Measurements from ENCODE around the gene PITPNM1.
"Not testable (repeated sequence)": the region's sequence is repeated elsewhere in the genome, so short reads cannot be mapped to it uniquely, and the experiment has no call there.

PITPNM1 gene

DNA sequence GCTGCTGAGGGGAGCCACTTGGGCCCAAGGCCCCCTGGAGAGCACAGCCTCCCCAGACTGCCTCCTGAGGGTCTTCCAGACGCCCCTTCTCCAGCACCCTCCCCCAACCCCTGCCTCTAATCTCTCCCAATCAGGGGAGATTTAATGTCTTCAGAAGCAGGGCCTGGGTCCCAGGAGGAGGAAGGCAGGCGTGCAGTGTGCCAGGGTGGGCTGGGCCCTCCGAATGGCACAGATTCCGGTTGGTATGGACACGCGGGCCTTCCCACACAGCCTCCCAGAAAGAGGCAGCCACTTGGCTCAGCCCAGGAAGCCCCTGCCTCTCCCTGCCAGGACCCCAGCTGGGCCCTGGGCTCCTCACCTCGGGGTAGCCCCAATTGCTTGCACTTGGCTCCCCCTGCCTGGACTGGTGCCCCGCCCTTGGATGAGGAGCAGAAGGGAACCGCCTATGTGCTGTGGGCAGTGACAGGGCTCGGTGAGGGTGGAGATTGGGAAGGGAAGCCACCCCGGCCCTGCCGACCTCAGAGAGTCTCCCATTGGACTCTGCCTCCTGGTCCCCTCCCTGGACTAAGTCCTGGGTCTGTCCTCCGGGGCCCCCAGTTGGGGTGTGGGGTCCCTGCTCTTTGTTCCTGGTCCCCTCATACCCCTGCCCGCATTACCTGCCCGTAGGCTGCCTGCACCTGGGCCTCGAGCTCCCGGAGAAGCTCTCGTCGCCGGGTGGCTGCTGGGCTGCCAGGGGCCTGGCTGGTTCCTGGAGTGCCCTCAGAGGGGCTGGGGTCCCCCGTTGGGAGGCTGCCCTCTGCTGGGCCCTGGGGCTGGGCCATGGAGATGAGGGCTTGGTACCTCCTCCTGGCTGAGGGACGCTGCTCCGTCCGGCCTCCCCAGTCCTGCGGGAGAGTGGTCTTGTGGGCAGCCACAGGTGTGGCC is 18.7 kb upstream of the PITPNM1 start:
- in situ Hi-C loops (cut with HindIII; ENCODE audit: low sequenced_read_pairs), result no loop called here

DNA sequence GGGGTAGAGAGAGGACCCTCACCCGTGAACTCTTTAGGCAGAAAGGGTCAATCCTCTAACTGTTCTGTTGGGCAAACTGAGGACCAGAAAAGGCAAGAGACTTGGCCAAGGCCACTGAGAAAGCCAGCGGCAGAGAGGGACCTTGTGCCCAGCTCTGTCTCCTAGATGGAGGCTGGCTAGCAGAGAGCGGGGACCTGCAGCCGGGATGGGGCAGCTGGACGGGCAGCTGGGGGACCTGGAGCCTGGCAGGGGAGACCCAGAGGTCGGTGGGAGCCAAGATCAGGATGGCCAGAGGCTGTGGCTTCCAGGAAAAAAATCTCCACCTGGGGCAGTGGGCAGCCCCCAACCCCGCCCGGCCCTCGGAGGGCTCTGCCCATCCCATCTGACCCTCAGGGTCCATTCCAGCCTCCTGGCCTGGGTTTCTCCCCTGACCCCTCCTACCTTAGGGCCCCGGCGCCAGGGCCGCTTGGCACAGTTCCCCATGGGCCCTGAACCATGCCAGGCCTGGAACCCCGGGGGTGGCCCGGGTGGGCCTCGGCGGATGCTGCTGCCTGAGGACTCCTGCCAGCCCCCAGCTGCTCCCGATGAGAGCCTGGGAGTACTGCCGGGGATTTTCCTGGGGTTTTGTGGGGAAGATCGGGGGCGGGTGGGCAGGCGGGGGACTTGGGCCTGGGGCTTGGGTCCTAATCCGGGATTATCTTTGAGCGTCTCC is 17.8 kb upstream of the PITPNM1 start, which contains the start of gene CABP2:
TSS of gene CABP2 (minus strand) at position 603 of the 712 bp plus-strand sequence. CDS start at position 483, 120 bp downstream.
- in situ Hi-C loops (cut with HindIII; ENCODE audit: low sequenced_read_pairs), result no loop called here

DNA sequence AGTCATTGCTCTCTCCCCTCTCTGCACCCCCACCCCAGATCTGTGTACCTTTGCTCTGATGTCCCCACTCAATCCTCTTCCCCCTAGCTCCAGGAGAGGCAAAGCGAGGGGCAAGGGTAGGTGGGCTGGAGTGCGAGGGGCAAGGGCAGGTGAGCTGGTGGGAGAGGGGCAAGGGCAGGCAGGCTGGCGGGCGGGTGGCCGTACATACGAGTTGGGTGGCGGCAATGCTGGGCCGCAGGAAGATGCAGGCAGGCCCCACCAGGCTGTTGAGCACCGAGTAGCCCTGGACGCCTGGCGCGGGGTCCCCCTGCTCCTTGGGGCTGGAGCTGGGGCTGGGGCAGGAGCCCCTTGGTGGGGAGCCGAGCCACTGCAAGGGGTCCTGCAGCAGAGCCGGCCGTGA is 17.2 kb upstream of the PITPNM1 start:
- in situ Hi-C loops (cut with HindIII; ENCODE audit: low sequenced_read_pairs), result no loop called here

DNA sequence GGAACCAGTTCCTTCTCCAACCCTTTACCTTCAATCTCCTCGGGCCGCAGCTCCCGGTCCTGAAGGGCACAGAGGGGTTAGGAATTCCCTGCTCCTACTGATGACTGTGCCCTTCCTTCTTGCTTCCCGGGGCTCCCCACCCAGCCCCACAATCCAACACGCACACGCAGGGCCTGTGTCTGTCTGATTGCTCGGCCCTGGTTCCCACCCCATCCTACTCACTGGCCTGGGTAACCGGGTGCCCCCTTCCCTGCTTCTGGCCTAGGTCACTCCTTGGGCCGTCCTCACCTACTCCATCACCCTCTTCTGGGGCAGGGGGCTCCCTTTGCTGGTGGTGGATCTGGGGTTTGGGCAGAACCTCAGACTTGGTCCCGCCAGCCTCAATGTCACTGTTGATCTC is 16.8 kb upstream of the PITPNM1 start:
- in situ Hi-C loops (cut with HindIII; ENCODE audit: low sequenced_read_pairs), result no loop called here

DNA sequence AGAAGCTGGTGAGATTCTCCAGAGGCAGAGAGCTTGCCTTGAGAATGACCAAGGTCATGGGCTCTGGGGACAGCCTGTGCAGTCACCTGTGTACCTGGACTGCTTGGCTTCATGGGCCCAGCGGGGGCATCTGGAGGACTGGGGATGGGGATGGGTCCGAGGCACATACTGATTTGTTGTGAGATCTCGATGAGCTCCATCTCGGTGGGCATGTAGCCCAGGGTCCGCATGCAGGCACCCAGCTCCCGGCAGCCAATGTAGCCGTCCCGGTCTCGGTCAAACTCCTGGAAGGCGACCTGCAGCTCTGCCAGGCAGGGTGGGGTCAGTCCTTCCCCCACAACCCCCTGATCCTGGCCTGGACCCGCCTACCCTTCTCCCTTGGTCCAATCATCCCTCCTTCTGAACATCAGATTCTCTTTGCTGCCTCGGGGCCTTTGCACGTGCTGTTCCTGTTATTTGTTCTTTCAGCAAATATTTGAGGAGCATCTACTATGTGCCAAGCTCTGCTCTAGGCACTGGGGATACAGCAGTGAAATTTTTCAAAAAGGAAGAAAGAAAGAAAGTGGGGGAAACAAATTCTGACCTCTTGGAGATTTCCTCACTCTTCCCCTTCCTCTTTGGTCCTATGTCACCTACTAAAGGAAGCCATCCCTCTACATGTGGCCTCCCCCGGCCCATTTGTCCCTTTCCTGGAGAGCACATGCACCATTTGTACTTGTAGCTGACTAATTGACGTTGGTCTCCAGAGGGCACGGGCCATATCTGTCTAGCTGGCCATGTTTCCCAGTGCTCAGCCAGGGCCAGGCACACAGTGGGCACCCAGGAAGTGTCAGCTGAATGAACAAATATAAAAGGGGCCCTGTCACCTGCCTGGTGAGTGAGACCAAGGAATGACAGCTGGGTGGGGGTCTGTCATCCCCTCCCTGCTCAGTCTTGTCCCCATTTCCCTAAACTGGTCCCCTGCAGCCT is 16.0 kb upstream of the PITPNM1 start:
- in situ Hi-C loops (cut with HindIII; ENCODE audit: low sequenced_read_pairs), result no loop called here

DNA sequence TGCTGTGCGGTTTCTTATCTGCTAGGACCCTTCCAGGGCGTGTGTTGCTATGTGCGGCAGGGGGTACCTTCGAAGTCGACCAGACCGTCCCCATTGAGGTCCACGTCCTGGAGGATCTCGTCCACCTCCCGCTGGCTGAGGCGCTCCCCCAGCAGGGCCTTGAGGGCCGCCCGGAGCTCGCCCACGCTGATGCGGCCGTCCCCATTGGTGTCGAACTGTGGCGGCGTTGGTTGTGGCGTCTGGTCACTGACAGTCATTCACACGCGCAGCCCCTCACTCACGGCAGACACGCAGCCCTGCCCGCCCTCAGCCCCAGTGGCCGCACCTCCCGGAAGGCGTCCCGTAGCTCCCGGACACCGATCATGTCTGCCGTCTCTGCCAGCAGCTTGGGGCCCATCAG is 14.6 kb upstream of the PITPNM1 start:
- in situ Hi-C loops (cut with HindIII; ENCODE audit: low sequenced_read_pairs), result no loop called here

DNA sequence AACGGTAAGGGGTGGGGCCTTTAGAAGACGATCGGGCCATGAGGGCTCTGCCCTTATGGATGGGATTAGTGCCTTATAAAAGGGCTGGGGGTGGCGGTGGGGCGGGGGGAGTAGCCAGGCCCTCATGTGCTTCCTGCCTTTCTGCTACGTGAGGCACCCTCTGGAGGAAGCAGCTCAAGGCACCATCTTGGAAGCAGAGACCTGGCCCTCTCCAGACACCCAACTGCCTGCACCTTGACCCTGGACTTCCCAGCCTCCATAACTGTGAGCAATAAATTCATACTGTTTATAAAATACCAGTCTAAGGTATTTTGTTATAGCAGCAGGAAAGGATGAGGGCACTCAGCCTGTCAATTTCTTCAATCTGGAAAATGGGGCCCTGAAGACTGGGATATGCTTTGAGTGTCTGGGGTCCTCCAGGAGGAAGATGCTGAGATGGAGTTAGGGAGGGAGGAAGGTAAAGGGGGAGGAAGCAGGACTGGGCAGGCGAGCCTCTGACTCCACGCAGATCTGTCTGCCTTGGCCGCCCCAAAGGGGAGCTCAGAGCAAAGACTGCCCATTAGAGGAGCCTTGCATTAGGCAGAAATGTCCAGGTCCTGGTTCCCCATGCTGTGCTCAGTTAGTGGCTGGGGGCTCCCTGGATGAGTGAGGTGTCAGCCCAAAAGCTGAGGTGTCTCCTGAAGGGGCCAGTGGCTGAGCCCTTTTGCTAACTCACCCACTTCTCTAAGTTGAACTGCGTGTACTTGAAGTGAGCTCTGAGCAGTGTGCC is 12.8 kb upstream of the PITPNM1 start:
- in situ Hi-C loops (cut with HindIII; ENCODE audit: low sequenced_read_pairs), result no loop called here

DNA sequence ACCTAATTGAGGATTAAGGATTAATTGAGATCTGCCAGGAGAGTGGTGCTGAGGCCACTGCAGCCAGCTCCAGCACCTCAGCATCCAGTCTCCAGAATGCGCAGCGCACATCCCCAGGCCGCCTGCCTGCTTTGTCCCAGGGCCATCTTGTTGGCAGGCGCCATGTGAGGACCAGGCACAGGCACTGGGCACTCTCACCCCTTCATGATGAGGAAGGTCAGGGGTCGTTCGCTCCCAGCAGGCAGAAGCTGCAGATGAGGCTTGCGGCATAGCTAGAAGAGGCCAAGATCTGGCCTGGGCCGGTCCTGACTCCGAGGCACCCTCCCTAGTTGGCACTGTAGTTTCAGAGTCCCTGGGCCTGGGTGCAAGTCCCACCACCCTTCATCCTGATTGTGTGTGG is 11.6 kb upstream of the PITPNM1 start:
- in situ Hi-C loops (cut with HindIII; ENCODE audit: low sequenced_read_pairs), result no loop called here

DNA sequence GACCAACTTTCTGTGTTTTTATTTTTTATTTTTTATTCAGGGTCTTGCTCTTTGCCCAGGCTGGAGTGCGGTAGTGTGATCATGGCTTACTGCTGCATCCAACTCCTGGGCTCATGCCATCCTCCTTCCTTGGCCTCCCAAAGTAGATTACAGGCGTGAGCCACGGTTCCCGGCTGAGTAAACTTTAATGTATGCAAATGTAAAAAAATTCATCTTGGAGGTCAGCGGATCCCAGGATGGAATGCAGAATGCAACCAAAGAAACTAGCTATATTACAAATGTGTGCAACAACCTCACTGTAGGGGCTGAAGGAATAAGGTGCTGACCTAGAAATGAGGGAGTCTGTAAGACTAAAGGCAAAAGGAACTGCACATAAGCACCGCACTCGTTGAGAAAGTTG is 9.0 kb upstream of the PITPNM1 start:
- in situ Hi-C loops (cut with HindIII; ENCODE audit: low sequenced_read_pairs), result no loop called here

DNA sequence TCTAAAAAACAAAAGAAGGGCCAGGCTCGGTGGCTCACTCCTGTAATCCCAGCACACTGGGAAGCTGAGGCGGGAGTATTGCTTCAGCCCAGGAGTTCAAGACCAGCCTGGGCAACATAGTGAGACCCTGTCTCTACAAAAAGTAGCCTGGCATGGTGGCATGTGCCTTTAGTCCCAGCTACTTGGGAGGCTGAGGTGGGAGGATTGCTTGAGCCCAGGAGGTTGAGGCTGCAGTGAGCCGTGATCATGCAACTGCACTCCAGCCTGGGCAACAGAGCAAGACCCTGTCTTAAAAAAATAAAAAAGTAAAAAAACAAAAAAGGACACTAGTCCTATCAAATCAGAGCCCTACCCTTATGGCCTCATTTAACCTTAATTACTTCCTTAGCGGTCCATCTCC is 6.4 kb upstream of the PITPNM1 start:
- in situ Hi-C loops (cut with HindIII; ENCODE audit: low sequenced_read_pairs), result not testable (repeated sequence)

DNA sequence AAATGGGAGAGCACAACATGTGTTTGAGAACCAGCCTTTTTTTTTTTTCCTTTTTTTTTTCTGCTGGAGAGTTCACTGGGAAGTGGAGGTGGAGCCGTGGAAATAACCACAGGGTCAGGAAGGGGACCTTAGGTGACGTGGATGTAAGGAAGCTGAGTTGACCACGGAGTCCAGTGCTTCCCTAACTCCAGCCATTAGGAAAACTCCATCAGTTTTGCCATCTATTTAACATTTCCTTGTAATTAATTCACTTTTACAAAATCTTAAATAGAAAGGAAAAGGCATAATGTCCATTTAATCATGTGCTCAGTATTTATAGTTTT is 4.8 kb upstream of the PITPNM1 start:
- in situ Hi-C loops (cut with HindIII; ENCODE audit: low sequenced_read_pairs), result no loop called here

DNA sequence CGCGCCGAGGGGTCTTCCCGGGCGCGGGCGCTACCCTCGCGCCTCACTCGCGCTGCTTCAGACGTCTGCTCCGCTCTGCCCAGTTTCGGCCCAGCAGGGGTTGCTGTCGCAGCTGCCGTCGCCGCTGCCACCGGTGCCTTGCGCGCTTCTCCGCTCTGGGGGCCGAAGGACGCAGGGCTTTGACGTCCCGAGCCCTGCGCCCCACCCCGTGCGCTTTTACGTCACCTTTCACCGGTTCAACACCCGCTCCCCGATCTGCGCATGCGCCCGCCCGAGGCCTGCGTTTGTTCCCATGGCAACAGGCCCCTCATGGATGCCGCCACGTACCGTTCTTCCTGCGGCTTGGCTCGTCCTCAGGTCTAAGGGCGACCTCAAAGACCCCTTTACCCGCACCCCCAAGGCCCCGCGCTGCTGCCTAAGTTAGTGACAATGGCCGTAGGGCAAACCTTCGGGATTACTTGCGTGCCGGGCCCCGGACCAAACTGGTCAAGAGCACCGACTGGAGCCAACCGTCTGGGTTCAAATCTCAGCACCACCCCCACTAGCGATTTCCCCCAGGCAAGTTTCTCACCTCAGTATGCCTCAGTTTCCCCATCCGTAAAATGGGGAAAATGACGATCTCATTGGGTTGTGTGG is 3.4 kb upstream of the PITPNM1 start:
- in situ Hi-C loops (cut with HindIII; ENCODE audit: low sequenced_read_pairs), result no loop called here

DNA sequence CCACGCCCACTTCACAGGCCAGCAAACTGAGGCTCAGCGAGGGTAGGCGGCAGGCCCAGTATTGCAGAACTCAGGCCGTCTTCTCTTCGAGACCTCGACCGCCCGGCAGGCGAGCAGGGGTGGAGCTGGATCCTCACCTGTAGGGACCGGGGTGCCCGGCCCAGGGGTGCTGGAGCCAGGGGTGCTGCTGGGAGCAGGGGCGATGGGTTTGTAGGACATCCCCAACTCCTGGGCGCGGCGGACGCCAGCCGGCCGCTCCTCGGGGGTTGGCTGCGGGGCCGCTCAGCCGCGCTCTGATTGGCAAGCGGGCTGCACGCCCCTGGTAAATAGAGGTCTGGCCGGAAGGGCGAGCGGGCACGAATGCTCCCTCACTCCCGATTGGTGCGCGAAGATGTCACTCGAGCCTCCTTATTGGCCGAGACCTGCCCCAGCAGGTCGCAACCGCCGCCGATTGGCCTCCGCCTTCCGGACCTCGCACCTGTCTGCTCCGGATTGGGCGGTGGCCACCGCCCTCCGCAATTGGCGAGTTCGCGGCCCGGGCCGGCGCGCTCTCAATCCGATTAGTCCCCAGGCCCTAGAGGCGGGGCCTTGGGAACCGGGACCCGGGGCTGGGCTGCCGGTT is 2.8 kb upstream of the PITPNM1 start, which contains the start of gene CDK2AP2:
TSS of gene CDK2AP2 (minus strand) at position 299 of the 622 bp plus-strand sequence. CDS start at position 219, 80 bp downstream.
- in situ Hi-C loops (cut with HindIII; ENCODE audit: low sequenced_read_pairs), result no loop called here

DNA sequence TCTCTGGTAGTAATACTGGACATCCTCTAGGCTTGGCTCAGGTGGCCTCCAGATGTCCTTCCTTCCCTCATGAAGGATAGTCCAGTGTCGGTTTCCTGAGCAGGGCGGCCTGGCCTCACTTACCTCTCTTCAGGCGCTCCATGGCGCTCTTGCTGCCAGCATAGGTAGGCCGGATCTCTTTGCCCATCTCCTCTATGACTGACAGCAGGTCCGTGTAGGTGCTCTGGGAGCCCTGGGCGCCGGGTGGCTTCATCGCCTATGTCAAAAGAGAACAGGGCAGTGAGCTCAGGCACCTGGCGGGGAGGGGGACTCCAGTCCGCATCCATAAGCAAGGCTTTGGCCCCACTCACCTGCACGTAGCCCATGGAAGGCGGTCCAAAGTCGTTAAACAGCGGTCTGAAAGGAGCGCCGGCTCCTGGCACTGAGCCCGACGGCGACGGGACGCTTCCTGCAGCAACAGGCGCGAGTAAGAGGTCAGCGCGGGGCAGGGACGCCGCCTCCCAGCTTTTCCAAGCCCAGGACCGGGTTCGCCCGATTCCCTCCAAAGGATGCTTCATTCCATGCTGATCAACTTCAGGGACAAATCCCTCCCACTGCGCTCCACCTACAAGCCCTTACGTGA is 2.2 kb upstream of the PITPNM1 start:
- in situ Hi-C loops (cut with HindIII; ENCODE audit: low sequenced_read_pairs), result no loop called here

DNA sequence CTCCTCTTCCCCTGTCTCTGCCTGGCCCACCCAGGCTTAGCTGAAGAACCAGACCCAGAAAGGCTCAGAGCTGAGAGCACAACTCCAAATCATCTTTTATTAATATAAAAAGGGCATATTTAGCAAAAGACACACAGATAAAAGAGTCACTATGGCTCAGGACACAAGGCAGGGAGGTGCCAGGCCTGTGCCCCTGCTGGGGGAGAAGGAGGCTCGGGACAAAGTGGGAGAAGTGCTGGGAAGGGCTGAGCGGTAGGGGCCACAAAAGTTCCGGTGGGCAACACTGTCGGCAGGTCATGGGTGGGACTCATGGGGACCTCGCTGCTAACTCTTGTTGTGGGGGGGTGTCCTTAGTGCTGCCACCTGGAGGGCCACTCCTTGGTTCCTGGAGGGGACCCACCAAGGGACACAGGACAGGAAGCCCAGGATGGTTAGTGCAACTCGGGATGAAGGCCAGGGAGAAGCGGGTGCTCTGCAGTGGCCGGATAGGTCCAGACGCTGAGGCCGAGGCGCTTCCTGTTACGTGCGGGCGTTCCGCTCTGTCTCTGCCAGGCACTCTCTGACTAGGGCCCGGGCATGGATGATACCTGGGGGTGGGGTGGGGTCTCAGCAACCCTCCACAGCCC is 1.4 kb upstream of the PITPNM1 start:
- in situ Hi-C loops (cut with HindIII; ENCODE audit: low sequenced_read_pairs), result no loop called here

DNA sequence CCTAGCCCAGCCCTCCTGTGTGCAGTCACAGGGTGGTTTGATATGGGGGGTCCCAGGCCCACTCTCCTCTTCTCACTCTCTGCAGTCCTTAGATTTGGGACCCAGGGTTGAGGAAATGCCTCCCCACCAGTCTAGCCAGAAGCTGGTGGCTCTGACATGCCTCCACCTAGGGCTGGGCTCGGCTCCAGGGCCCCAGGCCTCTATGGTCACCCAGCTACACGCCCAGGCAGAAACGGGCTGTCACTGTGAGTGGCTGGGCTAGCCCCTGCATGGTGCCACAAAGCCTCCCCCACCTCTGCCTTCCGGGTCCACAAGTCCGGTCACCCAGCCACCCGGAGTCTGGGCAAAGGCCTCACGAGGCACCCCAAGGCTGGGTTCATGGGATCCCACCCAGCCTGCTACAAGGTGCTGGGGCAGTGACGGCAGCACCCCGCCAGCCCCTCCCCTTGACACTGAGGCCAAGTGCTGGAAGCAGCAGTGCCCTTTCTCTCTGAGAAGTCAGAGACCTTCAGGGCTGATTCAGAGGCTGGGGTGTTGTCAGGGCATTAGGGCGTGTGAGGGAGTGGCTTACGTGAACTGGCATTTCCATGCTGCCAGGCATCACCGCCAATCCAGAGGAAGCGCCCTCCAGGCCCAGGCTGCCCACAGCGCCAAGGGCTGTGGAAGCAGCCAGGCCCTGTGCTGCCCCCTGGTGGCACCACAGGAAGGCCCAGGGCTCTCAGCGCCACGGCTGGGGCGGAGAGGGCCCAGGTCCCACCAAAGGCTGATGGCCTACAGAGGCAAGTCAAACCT is 638 bp upstream of the PITPNM1 start:
- in situ Hi-C loops (cut with HindIII; ENCODE audit: low sequenced_read_pairs), result no loop called here

All from DLD1 (cell line).